Measurements from ENCODE around the gene FGF14. TPM values are rescaled to one million over a fixed set of nuclear protein-coding genes. Genes with fewer than 3 reads are reported as not detected.

Gene FGF14
- total and polyA plus RNA-seq, 2 donors (not counting 3 experiments of a cell fraction or from before 2014, with no cell fraction given), result not detected

DNA sequence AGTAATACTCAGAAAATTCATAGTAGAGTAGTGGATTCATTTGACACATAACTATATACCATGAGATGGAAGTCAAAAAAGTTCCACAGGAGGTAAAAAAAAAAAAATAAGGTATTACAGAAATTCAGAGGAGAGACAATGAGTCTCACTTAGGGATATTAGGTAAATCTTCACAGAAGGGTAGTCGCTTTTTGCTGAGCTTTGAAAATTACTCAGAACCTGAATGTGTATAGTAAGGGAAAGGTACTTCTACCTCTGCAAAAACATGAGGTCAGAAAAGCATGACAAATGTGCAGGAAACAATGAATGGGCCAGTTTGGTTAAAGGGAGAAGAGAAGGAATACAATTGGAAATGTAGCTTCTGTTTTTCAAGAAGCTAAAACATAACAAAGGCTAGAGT, 698.8 kb downstream of the FGF14 start:
- no TSS peak for BruUV-seq (replicated peaks)
- no peaks in the 10 kb centered on the region for H3K27me3 ChIP-seq (ENCODE audit: control insufficient read depth in 2 of 2, insufficient read depth in 2 of 2, low read length in 2 of 2)
- H3K9me1 ChIP-seq (replicated peaks; ENCODE audit: control insufficient read depth, extremely low read depth, insufficient read depth, low read length), result no peaks in the 10 kb centered on the region
- H3K9ac ChIP-seq (replicated peaks; ENCODE audit: extremely low read depth, insufficient read depth, low read length), result no peak overlapping the region
- TF ChIP-seq, protein P1, sequence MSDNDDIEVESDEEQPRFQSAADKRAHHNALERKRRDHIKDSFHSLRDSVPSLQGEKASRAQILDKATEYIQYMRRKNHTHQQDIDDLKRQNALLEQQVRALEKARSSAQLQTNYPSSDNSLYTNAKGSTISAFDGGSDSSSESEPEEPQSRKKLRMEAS (IDR thresholded peaks at IDR 0.05; ENCODE audit: insufficient read depth, insufficient read length), result no peak
- TF ChIP-seq EZH2 (IDR thresholded peaks at IDR 0.05; ENCODE audit: borderline replicate concordance, low read depth, low read length, severe bottlenecking) (no peak), POLR2AphosphoS5 (IDR thresholded peaks at IDR 0.05; ENCODE audit: insufficient read depth, low read depth, low read length) (no peak), FOS (IDR thresholded peaks at IDR 0.05; ENCODE audit: borderline replicate concordance, insufficient read depth, low read length) (no peak), POLR2A (IDR thresholded peaks at IDR 0.05; ENCODE audit: low read depth, low read length) (no peak), GATA2 (IDR thresholded peaks at IDR 0.05; ENCODE audit: insufficient read depth, insufficient read length, low read depth, low read length) (no peak), MYC (IDR thresholded peaks at IDR 0.05; ENCODE audit: low read depth, low read length) (no peak), JUN (IDR thresholded peaks at IDR 0.05; ENCODE audit: borderline replicate concordance, insufficient read depth, insufficient read length, low read depth) (no peak)
- TF ChIP-seq, protein P2, sequence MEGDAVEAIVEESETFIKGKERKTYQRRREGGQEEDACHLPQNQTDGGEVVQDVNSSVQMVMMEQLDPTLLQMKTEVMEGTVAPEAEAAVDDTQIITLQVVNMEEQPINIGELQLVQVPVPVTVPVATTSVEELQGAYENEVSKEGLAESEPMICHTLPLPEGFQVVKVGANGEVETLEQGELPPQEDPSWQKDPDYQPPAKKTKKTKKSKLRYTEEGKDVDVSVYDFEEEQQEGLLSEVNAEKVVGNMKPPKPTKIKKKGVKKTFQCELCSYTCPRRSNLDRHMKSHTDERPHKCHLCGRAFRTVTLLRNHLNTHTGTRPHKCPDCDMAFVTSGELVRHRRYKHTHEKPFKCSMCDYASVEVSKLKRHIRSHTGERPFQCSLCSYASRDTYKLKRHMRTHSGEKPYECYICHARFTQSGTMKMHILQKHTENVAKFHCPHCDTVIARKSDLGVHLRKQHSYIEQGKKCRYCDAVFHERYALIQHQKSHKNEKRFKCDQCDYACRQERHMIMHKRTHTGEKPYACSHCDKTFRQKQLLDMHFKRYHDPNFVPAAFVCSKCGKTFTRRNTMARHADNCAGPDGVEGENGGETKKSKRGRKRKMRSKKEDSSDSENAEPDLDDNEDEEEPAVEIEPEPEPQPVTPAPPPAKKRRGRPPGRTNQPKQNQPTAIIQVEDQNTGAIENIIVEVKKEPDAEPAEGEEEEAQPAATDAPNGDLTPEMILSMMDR (IDR thresholded peaks at IDR 0.05; ENCODE audit: extremely low read depth in 1 of 2, insufficient read depth in 1 of 2, low read depth in 1 of 2, low read length in 2 of 2), result no peak
- H3K79me2 ChIP-seq (ENCODE audit: control insufficient read depth, insufficient read depth, low read length), result no peaks in the 10 kb centered on the region
- intact Hi-C loops (cut with micrococcal nuclease), result no loop called here
- H2AFZ ChIP-seq (ENCODE audit: low read depth, low read length), result no peak overlapping the region
- dilution Hi-C loops (cut with MboI; ENCODE audit: extremely low pct_ligation_motif_present, low sequenced_read_pairs), result no loop called here
- no peak overlapping the region for H3K4me3 ChIP-seq (replicated peaks in 1 of 3; ENCODE audit: insufficient read depth in 1 of 3, low read depth in 1 of 3, low read length in 3 of 3)
- no peaks in the 10 kb centered on the region for H4K20me1 ChIP-seq (replicated peaks; ENCODE audit: control insufficient read depth, extremely low read depth, insufficient read depth, low read length)
- H3K9me3 ChIP-seq (replicated peaks; ENCODE audit: control insufficient read depth, insufficient read depth, low read length), result no peaks in the 10 kb centered on the region
- no peaks in the 10 kb centered on the region for H3K4me1 ChIP-seq (ENCODE audit: control insufficient read depth, extremely low read depth, insufficient read depth, low read length)
- no peak overlapping the region for H3K27ac ChIP-seq (ENCODE audit: insufficient read depth, low read depth, low read length)
- H3K36me3 ChIP-seq (ENCODE audit: control insufficient read depth in 2 of 2, extremely low read depth in 1 of 2, insufficient read depth in 2 of 2, low read length in 2 of 2), result no peaks in the 10 kb centered on the region
- no peak overlapping the region for H3K4me2 ChIP-seq (ENCODE audit: insufficient read depth, low read length)
- CTCF ChIA-PET, result interaction anchor here (0.6 kb wide), 1 partner anchor 239 kb away, joined by 3 read pairs; no protein-coding TSS in a partner anchor
- POLR2A ChIA-PET, result no interaction called here
- DNase-seq (ENCODE audit: low read depth, low spot score), result no peak
- FAIRE-seq, result no peak
